Measurements from ENCODE around the gene TXNL1.

DNA sequence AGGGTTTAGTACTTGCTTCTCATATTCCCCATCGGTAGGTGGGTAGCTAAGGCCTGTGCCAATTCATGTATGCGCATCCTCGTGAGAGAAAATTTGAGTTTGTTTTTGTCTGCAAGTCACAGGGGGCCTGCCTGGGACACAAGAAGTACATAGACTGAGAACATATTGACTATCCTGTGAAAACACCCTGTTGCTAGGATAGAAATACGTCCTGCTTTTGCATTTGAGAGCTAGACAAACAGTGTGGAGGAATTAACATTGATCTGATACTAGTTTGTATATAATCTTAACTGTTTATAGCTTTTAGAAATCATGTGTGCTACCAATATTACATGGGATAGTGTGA, 23.6 kb upstream of the TXNL1 start:
- TF ChIP-seq, protein P1, sequence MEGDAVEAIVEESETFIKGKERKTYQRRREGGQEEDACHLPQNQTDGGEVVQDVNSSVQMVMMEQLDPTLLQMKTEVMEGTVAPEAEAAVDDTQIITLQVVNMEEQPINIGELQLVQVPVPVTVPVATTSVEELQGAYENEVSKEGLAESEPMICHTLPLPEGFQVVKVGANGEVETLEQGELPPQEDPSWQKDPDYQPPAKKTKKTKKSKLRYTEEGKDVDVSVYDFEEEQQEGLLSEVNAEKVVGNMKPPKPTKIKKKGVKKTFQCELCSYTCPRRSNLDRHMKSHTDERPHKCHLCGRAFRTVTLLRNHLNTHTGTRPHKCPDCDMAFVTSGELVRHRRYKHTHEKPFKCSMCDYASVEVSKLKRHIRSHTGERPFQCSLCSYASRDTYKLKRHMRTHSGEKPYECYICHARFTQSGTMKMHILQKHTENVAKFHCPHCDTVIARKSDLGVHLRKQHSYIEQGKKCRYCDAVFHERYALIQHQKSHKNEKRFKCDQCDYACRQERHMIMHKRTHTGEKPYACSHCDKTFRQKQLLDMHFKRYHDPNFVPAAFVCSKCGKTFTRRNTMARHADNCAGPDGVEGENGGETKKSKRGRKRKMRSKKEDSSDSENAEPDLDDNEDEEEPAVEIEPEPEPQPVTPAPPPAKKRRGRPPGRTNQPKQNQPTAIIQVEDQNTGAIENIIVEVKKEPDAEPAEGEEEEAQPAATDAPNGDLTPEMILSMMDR (conservative IDR thresholded peaks at IDR 0.05; ENCODE audit: low read depth, low read length) = no peak
- no peak for TF ChIP-seq EZH2phosphoT487 (IDR thresholded peaks at IDR 0.05; ENCODE audit: borderline replicate concordance, low read length)
- TF ChIP-seq EZH2 (IDR thresholded peaks at IDR 0.05; ENCODE audit: low read length, unreplicated experiment) = no peak
